Stimulated activated CD8-positive, alpha-beta memory T cell treated with anti-CD3 and anti-CD28 coated beads, Interleukin-4, amount 100 ng/mL, for 48 hours (primary cell): ENCODE data around the gene SULT1A2.
A peak's percentile ranks its signal among the peaks of the same experiment; 100 is the strongest.
"Not testable (repeated sequence)": the region's sequence is repeated elsewhere in the genome, so short reads cannot be mapped to it uniquely, and the experiment has no call there.

Experiments
- DNase-seq: peaks from one replicate; pipeline ENCODE4 v3.0.0-alpha.2; 2020

Gene SULT1A2

DNA sequence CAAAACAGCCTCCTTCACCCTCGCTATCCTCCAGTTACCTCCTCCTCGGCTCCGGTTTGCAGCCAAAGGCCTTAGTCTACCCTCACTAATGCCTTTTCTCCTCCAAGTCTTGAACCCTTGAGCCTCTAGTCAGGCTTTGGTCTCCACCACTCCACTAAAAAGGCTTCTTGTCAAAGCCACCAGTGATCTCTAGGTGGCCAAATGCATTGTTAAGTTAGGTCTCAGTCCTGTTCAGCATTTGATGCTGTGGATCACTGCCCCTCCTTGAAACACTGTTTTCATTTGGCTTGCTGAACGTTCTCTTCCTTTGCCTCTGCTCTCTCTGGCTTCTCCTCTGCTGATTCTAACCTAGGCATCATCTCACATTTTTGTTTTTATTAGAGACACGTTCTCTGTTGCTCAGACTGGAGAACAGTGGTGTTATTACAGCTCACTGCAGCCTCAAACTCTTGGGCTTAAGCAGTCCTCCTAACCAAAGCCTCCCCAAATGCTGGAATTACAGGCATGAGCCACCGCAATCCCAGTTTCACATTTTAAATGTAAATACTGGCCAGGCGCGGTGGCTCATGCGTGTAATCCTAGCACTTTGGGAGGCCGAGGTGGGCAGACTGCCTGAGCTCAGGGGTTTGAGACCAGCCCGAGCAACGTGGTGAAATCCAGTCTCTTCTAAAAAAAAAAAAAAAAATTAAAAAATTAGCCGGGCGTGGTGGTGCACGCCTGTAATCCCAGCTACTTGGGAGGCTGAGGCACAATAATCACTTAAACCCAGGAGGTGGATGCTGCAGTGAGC lies 42.0 kb downstream of the SULT1A2 start:
- no peak for DNase-seq

DNA sequence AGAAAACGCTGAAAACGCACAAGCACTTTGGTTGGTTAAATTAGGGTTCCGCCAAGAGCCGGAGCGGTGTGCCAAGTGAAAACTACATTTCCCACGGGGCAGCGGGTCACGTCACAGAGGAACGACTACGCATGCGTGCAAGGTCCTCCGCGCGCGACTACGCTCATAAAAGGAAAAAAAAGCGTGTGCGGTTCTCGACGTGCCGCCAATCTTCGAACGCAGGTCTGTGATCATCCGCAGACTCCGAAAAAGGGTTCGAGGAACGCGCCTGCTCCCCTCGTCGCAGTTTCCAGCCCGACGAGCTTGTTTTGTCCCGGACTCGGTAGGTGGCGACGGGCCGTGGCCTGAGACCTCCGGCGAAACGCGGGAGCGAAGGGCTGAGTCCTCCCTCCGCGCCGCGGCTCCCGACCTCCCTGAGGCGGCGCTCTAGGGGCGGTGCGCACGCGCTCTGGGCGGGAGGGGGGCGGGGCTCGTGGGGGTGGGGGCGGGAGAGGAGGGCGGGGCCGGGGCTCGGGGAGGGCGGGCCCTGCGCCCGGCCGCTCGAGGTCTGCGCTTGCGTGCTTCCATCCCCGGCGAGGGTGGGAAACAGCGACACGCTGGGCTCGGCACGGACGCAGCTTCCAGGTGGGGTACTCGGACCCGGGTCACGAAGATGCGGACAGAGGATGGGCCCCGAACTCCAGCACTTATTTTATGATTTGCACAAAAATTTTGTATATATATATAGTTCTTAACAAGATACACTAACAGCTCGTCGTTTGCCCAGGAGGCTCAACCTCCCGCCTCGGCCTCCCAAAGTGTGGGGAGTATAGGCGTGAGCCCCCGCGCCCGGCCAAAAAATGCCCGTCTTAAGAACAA lies 42.8 kb downstream of the SULT1A2 start, which contains the start of gene SGF29:
Gene SGF29, plus strand, starts transcription at position 145 of the 858 bp plus-strand sequence. CDS start 27,150 bp downstream, outside the sequence.
- DNase-seq: peak; percentile 94

DNA sequence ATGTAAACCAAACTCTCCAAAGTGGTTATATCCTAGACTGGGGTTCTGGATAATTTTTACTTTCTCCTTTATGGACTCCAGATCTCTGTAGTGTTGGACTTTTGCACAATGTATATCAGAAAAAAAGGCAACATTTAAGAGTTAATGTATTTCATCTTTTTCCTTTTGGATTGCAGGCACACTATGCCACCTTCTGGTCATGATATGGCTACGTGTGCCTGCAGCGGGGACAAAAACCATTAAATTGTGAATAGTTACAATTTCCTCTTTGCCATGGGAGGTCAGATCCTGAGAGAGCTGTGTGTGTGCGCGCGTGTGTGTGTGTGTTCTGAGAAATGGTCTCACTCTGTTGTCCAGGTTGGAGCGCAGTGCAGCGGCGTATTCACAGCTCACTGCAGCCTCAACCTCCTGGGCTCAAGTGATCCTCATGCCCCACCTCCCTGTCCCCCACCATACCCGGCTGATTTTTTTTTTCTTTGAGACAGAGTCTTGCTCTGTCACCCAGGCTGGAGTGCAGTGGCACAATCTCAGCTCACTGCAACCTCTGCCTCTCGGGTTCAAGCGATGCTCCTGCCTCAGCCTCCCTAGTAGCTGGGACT lies 47.5 kb downstream of the SULT1A2 start:
- no peak for DNase-seq

DNA sequence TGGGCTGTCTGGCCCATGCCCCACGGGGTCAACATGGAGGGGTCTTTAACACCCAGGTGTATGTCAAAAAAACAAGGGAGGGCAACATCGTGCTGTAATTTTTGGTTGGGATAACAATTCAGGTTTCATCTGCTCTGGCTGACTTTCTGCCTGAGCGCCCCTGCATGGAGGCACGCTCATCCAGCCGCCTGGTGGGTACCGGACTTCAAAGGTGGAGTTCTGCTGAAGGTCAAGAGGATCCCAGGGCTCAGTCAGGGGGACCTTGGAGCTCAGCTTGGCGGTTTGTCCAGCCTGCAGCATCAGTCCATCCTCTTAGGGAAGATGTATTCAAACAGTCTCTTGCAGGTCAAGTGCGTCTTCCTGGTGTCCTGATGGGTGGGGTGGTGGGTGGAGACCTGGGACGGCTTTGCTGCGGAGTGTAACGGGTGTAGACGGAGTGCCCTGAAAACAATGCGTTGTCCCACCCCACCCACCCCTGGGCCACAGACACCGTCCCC lies 48.5 kb downstream of the SULT1A2 start:
- DNase-seq: no peak

DNA sequence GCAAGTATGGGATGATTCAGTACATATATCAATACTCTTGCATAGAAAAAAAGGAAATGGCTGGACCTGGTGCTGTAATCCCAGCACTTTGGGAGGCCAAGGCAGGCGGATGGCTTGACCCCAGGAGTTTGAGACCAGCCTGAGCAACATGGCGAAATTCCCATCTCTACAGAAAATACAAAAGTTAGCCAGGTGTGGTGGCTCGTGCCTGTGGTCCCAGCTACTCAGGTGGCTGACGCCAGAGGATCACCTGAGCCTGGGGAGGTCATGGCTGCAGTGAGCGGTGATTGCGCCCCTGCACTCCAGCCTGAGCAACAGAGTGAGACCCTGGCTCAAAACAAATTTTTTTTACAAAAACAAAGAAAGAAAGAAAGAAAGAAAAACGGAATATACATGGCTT lies 50.2 kb downstream of the SULT1A2 start:
- DNase-seq: no peak

DNA sequence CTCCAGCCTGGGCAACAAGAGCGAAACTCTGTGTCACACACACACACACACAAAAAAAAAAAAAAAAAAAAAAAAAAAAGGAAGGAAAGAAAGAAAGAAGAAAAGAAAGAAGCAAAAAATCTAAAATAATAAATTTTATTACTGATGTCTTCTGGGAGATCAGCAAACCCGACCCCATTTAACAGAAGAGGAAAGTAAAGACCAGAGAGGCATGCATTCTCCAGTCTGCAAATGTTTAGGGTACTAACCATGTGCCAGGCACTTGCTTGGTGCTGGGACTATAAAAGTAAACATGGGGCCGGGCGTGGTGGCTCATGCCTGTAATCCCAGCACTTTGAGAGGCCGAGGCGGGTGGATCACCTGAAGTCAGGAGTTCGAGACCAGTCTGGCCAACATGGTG lies 50.9 kb downstream of the SULT1A2 start:
- DNase-seq: not testable (repeated sequence)

DNA sequence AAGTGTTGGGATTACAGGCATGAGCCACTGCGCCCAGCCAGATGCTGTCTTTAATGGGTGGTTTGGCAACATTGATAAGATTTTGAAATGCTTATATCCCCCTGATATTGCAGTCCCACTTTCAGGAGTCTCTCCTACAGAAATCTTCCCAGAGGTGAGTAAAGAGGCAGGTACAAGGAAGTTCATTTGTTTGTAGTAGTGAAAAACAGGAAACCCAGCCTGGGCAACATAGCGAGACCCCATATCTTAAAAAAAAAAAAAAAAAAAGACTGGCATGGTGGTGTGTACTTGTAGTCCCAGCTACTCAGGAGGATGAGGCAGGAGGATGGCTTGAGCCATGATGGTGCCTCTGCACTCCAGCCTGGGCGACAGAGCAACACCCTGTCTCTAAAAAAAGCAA lies 51.9 kb downstream of the SULT1A2 start:
- DNase-seq: no peak

DNA sequence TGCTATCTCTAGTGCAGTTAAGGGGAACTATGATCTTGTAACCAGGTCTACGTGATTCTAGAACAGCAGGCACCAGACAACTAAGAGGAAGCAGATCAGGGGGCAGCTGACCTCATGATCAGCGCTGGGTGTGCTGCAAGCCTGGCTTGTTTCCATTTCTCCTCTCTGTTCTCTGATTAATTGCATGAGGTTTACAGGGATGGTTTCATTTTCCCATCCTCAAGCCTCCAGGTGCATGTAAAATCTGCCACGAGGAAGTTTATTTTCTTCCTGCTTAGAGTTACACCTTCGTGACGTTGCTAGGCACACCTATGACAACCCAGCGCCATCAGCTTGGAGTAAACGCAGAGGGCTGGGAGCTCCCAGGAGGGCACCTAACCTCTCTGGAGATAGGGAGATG lies 53.8 kb downstream of the SULT1A2 start:
- no peak for DNase-seq

DNA sequence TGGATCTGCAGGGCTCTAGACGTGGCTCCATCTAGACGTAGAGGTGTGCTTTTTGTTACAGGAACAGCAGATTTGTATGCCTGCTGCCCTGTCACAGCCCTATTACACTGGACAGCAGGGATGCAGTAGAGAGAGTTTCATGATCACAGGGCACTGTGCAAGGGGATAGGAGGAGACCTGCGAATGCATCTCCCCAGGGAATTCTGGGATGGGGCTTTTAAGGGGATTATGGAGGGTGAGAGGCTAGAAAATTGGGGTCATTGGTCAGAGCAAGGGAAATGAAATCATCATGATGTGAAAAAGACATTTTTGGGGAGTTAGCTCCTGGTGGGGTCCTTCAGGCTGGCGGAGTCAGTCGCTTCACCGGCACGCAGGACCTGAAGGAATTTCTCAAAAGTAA lies 54.2 kb downstream of the SULT1A2 start:
- no peak for DNase-seq
